ENCODE data around the gene CHRNA10.

DNA sequence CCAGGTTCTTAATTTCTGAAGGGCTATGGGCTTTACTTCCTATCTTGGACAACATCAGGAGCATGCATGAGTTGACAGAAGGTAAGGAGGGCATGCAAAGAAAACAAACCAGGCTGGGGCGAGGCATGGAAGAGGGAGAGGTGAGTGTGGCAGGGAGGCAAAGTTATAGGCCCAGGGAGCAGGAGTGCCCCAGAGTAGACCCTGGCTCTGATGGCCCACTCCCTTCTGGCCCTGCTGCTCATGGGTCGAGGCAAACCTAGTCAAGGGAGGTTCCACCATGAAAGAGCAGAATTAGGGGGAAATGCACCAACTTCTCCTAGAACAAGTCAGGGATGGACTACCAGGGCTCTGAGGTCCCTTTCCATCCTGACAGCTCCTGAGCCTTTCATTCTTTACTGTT is 10.2 kb downstream of the CHRNA10 start:
- TF ChIP-seq POLR2AphosphoS5 (IDR thresholded peaks at IDR 0.05; ENCODE audit: borderline replicate concordance, low read depth, low read length) (no peak), EZH2 (IDR thresholded peaks at IDR 0.05) (no peak)

Data from SK-N-MC (cell line).